Activated CD8-positive, alpha-beta T cell treated with anti-CD3 and anti-CD28 coated beads, Interleukin-2, amount 10 ng/mL, durations not matched to agents 7 days and 5 days (primary cell): ENCODE data around the gene PNPLA1. TPM values are rescaled to one million over a fixed set of nuclear protein-coding genes. Genes with fewer than 3 reads are reported as not detected.
"Not testable (repeated sequence)": the region's sequence is repeated elsewhere in the genome, so short reads cannot be mapped to it uniquely, and the experiment has no call there.

Source experiments
- ATAC-seq: fragments of 150-1000 bp; cut with Tn5 transposase; one replicate; pipeline ENCODE4 v1.10.0; 2021; ENCODE audit warnings: moderate library complexity
- CTCF ChIA-PET: fragments of 350-600 bp; sonication (Branson Sonifier 250); formaldehyde crosslinking; loops from one replicate; lab custom pipeline; 2021; ENCODE audit warnings: antibody characterized with exemption; lab: Charles Lee
- POLR2A ChIA-PET: fragments of 350-600 bp; sonication (Branson Sonifier 250); formaldehyde crosslinking; loops from one replicate; lab custom pipeline; 2021; ENCODE audit warnings: antibody characterized with exemption; lab: Charles Lee
- DNase-seq: peaks from one replicate; pipeline ENCODE4 v3.0.0-alpha.2; 2020
- H3K27ac Mint-ChIP-seq: one replicate; pipeline ENCODE4 v1.8.0; 2021; ENCODE audit warnings: mild to moderate bottlenecking, mixed read lengths
- H3K27me3 Mint-ChIP-seq: one replicate; pipeline ENCODE4 v1.8.0; 2021; ENCODE audit warnings: low read depth, mixed read lengths
- H3K36me3 Mint-ChIP-seq: one replicate; pipeline ENCODE4 v1.8.0; 2021; ENCODE audit warnings: low read depth, mixed read lengths
- H3K4me1 Mint-ChIP-seq: one replicate; pipeline ENCODE4 v1.8.0; 2021; ENCODE audit warnings: low read depth, mixed read lengths
- H3K4me3 Mint-ChIP-seq: one replicate; pipeline ENCODE4 v1.8.0; 2021; ENCODE audit warnings: mild to moderate bottlenecking, mixed read lengths
- H3K9me3 Mint-ChIP-seq: one replicate; pipeline ENCODE4 v1.8.0; 2022; ENCODE audit warnings: mixed read lengths; ENCODE audit not compliant: insufficient read depth
- total RNA-seq, 2 experiments: library from RNA; stranded (reverse); gene quantifications; one replicate each; pipeline ENCODE4 v1.2.3, GENCODE V29; 2021

The PNPLA1 gene
- total RNA-seq, 2 experiments from 2014 or later = not detected

DNA sequence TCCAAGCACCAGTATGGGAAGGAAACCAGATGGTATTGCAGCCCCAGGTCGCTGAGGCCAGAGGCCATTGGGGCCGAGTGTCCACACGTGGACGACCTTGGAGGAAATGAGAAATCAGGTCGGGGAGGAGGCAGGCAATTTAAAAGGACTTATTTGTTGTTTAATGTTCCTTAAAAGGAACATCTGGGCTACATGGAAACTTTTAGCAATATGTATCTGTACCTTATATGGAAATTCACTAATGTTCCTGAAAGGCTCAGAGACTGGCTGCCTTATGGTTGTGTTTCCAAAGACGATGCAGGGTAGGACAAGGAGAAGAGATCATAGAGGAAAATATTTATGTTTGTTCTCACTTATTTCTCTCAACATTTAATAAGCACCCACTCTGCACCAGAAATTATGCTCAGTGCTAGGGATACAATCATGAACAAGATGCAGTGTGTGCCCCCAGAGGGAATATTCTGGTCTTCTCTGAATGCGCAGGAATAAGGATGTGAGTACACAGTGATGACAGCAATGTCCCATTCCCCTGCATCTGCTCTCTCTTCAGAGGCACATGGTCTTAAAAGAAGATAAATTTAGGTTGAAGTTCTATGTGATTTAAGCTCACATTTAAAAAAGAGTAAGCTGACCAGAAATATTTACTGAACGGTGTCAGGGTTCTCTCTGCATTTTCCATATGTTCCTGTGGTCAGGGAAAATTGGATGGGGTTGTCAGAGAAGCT lies 63.5 kb downstream of the PNPLA1 start:
- Mint-ChIP-seq H3K27me3 (peaks cover 36% of the 10 kb centered on the region), H3K9me3 (no peaks in the 10 kb centered on the region), H3K27ac (no peak overlapping the region), H3K36me3 (no peaks in the 10 kb centered on the region), H3K4me1 (peaks cover 5% of the 10 kb centered on the region), H3K4me3 (no peak overlapping the region)
- ChIA-PET CTCF (interaction anchor here (1.1 to 2.3 kb wide), 2 partner anchors 8 to 31 kb away, joined by 4 to 7 read pairs; no protein-coding TSS in a partner anchor), POLR2A (no interaction called here)
- ATAC-seq = no peak
- DNase-seq = no peak

DNA sequence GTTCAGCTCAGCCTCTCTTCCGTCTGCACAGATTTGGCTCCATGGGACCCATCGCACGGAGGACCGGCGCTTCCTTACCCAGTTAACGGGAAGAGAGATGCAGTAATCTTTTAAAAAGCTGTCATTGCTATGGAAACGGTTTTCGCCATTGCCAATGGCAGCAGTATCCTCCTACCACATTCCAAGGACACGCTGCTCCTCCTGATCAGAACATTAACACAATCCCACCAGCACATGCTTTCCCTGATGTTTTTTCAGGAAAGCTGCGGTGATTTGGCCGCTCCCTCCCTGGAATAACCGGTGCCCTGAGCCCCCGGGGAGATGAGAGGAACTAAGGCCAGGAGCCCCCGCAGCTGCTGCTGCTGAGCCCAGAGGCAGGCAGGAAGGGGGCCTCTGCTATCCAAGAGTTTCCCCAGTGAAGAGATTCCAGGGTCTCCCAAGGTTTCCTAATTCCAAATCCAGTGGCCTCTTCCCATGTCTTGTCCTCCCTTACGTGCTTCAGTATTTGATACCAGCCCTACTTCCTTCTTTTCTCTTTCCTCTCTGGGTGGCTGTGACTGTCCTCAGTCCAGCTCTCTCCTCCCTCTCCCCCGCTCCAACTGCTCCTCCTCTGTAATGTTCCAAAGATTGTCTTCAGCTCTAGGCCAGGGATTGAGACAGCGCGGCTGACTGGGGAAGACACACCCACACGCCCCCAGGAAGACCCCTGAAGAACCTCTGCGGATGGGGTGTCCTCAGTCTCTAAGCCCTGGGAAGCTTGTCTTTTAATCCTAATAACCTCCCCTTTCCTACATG lies 64.3 kb downstream of the PNPLA1 start:
- H3K4me3 Mint-ChIP-seq = no peak overlapping the region
- no peak overlapping the region for H3K27ac Mint-ChIP-seq
- H3K36me3 Mint-ChIP-seq = no peaks in the 10 kb centered on the region
- no peak for DNase-seq
- POLR2A ChIA-PET = no interaction called here
- no peaks in the 10 kb centered on the region for H3K9me3 Mint-ChIP-seq
- peaks cover 5% of the 10 kb centered on the region for H3K4me1 Mint-ChIP-seq
- CTCF ChIA-PET = interaction anchor here (2.3 kb wide), 1 partner anchor 32 kb away, joined by 7 read pairs; no protein-coding TSS in a partner anchor
- ATAC-seq = no peak
- peaks cover 39% of the 10 kb centered on the region for H3K27me3 Mint-ChIP-seq

- POLR2A ChIA-PET = no interaction called here
- Mint-ChIP-seq H3K27me3 (peaks cover 47% of the 10 kb centered on the region), H3K4me1 (peaks cover 7% of the 10 kb centered on the region), H3K36me3 (no peaks in the 10 kb centered on the region), H3K4me3 (no peak overlapping the region), H3K27ac (no peak overlapping the region), H3K9me3 (no peaks in the 10 kb centered on the region)
- ATAC-seq = no peak
- CTCF ChIA-PET = interaction anchor here (2.3 kb wide), 1 partner anchor 32 kb away, joined by 7 read pairs; no protein-coding TSS in a partner anchor
- DNase-seq = no peak
Observed at GRCh38 chr6:36334832-36335459, 65.1 kb downstream of the PNPLA1 start.

DNA sequence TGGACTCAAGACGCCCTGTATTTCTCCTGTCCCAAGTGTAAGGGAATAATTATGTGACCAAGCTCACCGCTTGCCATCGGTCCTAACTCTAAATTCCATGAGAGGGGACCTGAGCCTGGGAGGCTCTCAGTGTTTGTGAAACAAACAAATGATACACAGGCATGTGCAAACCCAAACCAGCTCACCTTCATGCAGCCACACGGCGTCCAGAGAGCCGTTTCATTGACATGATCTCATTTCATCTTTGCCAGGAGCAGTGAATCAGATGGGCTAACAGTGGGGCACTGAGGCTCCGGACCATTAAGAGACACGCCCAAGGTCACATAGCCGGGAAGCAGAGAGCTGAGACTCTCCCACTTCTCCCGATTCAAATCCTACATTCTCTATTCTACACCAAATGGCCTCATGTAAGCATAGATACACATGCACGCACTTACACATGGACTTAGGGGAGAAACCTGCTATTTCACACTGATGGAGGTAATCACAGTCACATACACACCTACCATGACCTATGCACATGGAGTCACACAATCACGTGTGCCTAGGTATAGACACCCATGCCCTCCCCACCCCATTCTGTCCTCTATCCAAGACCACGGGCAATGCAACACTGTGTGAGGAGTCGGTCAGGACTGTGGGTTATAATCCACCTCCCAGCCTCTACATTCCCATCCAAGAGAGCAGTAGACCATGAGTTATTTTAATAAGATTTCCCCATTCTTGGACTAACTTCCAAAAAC lies 65.8 kb downstream of the PNPLA1 start:
- no peak overlapping the region for H3K4me3 Mint-ChIP-seq
- H3K27ac Mint-ChIP-seq = no peak overlapping the region
- ChIA-PET CTCF (interaction anchor here (1.9 kb wide), 1 partner anchor 26 kb away, joined by 4 read pairs; no protein-coding TSS in a partner anchor), POLR2A (no interaction called here)
- H3K9me3 Mint-ChIP-seq = no peaks in the 10 kb centered on the region
- peaks cover 7% of the 10 kb centered on the region for H3K4me1 Mint-ChIP-seq
- ATAC-seq (no peak), DNase-seq (no peak)
- peaks cover 53% of the 10 kb centered on the region for H3K27me3 Mint-ChIP-seq
- no peaks in the 10 kb centered on the region for H3K36me3 Mint-ChIP-seq

DNA sequence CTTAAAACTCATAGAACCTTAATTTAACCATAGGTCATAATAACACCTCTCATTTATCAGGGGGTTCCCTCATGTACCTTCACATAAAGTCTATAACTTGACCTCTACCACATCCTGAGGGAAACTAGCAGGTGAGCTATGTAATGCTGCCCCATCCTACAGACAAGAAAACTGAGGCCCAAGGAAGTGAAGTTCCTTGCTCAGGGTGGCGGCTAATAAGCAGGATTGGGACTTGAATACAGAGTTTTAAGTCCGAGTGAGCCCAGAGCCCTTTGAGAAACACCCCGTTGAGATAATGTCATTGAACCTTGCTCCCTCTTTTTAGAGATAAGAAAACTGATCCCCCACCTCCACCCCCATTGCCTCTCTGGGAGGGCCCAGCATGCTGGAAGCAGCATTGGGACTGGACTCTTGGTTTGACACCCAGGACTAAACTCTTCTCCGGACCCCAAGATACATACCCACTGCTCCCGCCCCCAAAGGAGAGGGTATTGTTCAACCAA lies 66.4 kb downstream of the PNPLA1 start:
- DNase-seq = no peak
- Mint-ChIP-seq H3K36me3 (no peaks in the 10 kb centered on the region), H3K4me1 (peaks cover 11% of the 10 kb centered on the region), H3K27ac (no peak overlapping the region), H3K4me3 (no peak overlapping the region), H3K27me3 (peaks cover 56% of the 10 kb centered on the region), H3K9me3 (no peaks in the 10 kb centered on the region)
- POLR2A ChIA-PET = no interaction called here
- no peak for ATAC-seq
- CTCF ChIA-PET = interaction anchor here (1.0 to 1.9 kb wide), 3 partner anchors 24 to 34 kb away, joined by 4 to 7 read pairs (median 4); no protein-coding TSS in a partner anchor

DNA sequence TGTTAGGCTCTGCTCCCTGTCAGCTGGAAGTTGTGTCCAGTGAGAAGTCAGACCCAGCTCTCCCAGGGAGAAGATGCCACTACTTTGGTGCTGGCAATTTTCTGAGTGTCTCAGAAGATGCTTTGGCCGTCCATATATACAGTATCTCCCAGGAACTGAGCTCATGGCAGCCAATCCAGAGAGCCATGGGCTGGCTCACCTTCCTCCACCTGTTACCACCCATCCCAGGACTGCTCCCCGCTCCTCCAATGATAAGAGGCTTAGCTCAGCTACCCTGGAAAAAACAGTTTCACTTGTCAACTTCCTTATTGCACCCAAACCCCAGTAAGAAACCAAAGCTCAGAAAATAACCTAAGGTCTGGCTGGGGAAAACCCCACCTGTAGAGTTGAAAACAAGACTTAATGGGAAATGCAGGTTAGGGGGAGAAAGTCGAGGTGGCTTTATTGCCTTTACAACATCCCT lies 67.0 kb downstream of the PNPLA1 start, which contains the start of gene BNIP5:
BNIP5 (minus strand) TSS at position 110 of the 463 bp plus-strand sequence. CDS start 6,198 bp downstream, outside the sequence.
- H3K36me3 Mint-ChIP-seq = no peaks in the 10 kb centered on the region
- ATAC-seq (no peak), DNase-seq (no peak)
- no peak within 1 kb of the TSS for H3K4me3 Mint-ChIP-seq
- no peak within 1 kb of the TSS for H3K27ac Mint-ChIP-seq
- H3K9me3 Mint-ChIP-seq = no peaks in the 10 kb centered on the region
- ChIA-PET CTCF (interaction anchor here (1.0 to 1.9 kb wide), 4 partner anchors 24 to 215 kb away, joined by 3 to 7 read pairs (median 4); no protein-coding TSS in a partner anchor), POLR2A (no interaction called here)
- peaks cover 56% of the 10 kb centered on the region for H3K27me3 Mint-ChIP-seq
- peaks cover 11% of the 10 kb centered on the region for H3K4me1 Mint-ChIP-seq

- POLR2A ChIA-PET = no interaction called here
- no peaks in the 10 kb centered on the region for H3K36me3 Mint-ChIP-seq
- no peaks in the 10 kb centered on the region for H3K9me3 Mint-ChIP-seq
- H3K4me3 Mint-ChIP-seq = no peak overlapping the region
- ATAC-seq (no peak), DNase-seq (no peak)
- CTCF ChIA-PET = interaction anchor here (1.2 kb wide), 1 partner anchor 216 kb away, joined by 3 read pairs; no protein-coding TSS in a partner anchor
- peaks cover 56% of the 10 kb centered on the region for H3K27me3 Mint-ChIP-seq
- peaks cover 11% of the 10 kb centered on the region for H3K4me1 Mint-ChIP-seq
- no peak overlapping the region for H3K27ac Mint-ChIP-seq
Observed at GRCh38 chr6:36337814-36338213, 68.0 kb downstream of the PNPLA1 start.

DNA sequence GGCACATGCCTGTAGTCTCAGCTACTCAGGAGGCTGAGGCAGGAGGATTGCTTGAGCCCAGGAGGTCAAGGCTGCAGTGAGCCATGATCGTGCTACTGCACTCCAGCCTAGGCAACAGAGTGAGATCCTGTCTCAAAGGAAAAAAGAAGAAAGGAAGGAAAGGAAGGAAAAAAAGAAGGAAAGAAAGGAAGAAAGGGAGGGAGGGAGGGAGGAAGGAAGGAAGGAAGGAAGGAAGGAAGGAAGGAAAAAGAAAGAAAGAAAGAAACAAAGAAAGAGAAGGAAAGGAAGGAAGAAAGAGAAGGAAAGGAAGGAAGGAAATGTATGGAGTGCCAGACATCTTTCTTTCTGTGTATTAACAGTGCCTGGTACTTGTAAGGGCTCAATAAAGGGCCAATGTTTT lies 68.4 kb downstream of the PNPLA1 start:
- ATAC-seq, CTCF ChIA-PET, H3K4me3 Mint-ChIP-seq, H3K9me3 Mint-ChIP-seq, POLR2A ChIA-PET, H3K36me3 Mint-ChIP-seq, DNase-seq, H3K27ac Mint-ChIP-seq: not testable (repeated sequence)
- Mint-ChIP-seq H3K27me3 (peaks cover 55% of the 10 kb centered on the region), H3K4me1 (peaks cover 11% of the 10 kb centered on the region)

- ChIA-PET POLR2A (no interaction called here), CTCF (interaction anchor here (1.0 kb wide), 1 partner anchor 21 kb away, joined by 3 read pairs; no protein-coding TSS in a partner anchor)
- Mint-ChIP-seq H3K4me1 (peaks cover 11% of the 10 kb centered on the region), H3K27me3 (peaks cover 51% of the 10 kb centered on the region), H3K27ac (no peak overlapping the region), H3K9me3 (no peaks in the 10 kb centered on the region), H3K4me3 (no peak overlapping the region), H3K36me3 (no peaks in the 10 kb centered on the region)
- DNase-seq (no peak), ATAC-seq (no peak)
Observed at GRCh38 chr6:36339146-36339545, 69.3 kb downstream of the PNPLA1 start.

- peaks cover 11% of the 10 kb centered on the region for H3K4me1 Mint-ChIP-seq
- no peaks in the 10 kb centered on the region for H3K9me3 Mint-ChIP-seq
- no peak overlapping the region for H3K4me3 Mint-ChIP-seq
- peaks cover 40% of the 10 kb centered on the region for H3K27me3 Mint-ChIP-seq
- no peak for DNase-seq
- ChIA-PET POLR2A (interaction anchor here (0.6 kb wide), 1 partner anchor 275 kb away, joined by 3 read pairs; no protein-coding TSS in a partner anchor), CTCF (interaction anchor here (0.9 to 5.4 kb wide), 19 partner anchors 11 to 419 kb away, joined by 3 to 75 read pairs (median 5); partner anchors contain the start of gene SRPK1)
- ATAC-seq = no peak
- H3K27ac Mint-ChIP-seq = no peak overlapping the region
- H3K36me3 Mint-ChIP-seq = no peaks in the 10 kb centered on the region
Observed at GRCh38 chr6:36340306-36340617, 70.4 kb downstream of the PNPLA1 start.
